Stomach (tissue), 4 donors: Measurements from ENCODE around the gene DDIAS.

Source experiments
- CTCF ChIP-seq, 7 experiments: fragments of 450-650 bp in 4 of 7; fragments of 200-600 bp in 3 of 7; sonication (generic) in 3 of 7; IDR thresholded peaks; one replicate each; pipeline ENCODE4 v1.5.1; 2016 to 2019; ENCODE audit warnings: antibody characterized with exemption in 7 of 7, control low read depth in 2 of 7, mild to moderate bottlenecking in 1 of 7
- POLR2A ChIP-seq, 4 donors: fragments of 450-650 bp; IDR thresholded peaks; one replicate each; pipeline ENCODE4 v1.6.1; 2016; ENCODE audit warnings: antibody characterized with exemption in 4 of 4, control low read depth in 2 of 4, mild to moderate bottlenecking in 1 of 4, moderate library complexity in 1 of 4
- POLR2AphosphoS5 ChIP-seq, 3 donors: sonication (generic); formaldehyde crosslinking; IDR thresholded peaks; one replicate each; pipeline ENCODE4 v1.6.1; 2016; ENCODE audit warnings: antibody characterized with exemption in 3 of 3

DNA sequence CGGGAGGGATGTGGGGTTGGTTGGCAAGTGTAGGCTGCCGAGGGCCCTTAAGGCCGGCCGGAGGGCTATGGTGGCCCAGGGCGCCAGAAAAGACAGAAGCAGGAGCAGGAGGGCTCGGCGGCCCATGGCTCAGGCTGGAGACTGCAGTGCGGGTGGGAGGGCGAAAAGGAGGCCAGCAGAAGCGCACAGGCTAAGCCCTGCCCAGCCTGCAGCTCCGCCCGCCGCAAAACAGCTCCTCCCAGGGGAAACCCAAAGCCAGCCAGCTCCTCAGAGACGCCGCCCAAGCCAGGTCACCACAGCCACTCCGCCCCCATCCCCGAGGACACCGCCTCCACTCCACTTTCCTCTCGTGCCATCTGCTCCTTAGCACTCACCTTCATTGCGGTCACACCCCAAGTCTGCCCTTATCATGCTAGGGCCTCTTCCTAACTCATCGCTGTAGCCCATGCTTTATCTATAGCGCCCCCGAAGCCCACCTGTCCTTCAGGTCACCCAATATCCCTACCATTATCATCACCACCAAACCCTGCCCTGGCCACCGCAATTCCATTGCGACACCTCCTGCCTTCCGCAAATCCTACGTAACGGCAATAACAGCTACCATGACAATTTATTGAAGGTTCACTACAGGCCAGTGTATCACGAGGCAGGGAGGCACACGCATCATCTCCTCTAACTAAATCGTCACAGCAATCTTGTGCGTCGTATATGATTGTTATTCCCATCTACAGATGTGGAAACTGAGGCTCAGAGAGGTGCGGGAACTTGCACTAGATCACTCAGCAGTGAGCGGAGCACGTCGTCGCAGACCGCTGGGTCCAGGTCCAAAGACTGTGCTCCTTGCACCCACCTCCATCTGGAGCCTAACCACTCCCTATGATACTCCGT, 1.0 kb upstream of the DDIAS start, which contains the start of gene PRCP:
- TF ChIP-seq CTCF (IDR thresholded peaks at IDR 0.05) (no peak), POLR2A (IDR thresholded peaks at IDR 0.05) (peak in 2 of 4 donors; percentile 6 to 58), POLR2AphosphoS5 (IDR thresholded peaks at IDR 0.05) (peak; percentile 58 to 78 (median 72))
